AG04449 (cell line): ENCODE results near the gene IDH1.

Source experiments
- CTCF ChIA-PET: fragments of 350-600 bp; formaldehyde crosslinking; extraction: SDS; loops from one replicate; lab custom pipeline; 2021; ENCODE audit warnings: antibody characterized with exemption; lab: Yijun Ruan, JAX
- POLR2A ChIA-PET: fragments of 400-600, 350-600 bp; formaldehyde crosslinking; extraction: SDS; loops from one replicate; lab custom pipeline; 2020; ENCODE audit warnings: antibody characterized with exemption, inconsistent platforms; lab: Yijun Ruan, JAX
- DNase-seq: peaks from one replicate; pipeline ENCODE4 v3.0.0-alpha.2; 2010; ENCODE audit warnings: low read depth, low spot score
- H3K4me3 ChIP-seq: 2 replicates; pipeline ENCODE4 v1.5.1; 2011; ENCODE audit warnings: low read depth, mild to moderate bottlenecking, control low read depth, low read length
- CTCF ChIP-seq: IDR thresholded peaks from one replicate; pipeline ENCODE4 v1.5.1; 2011; ENCODE audit warnings: mild to moderate bottlenecking, moderate library complexity, low read length, control low read depth, inconsistent platforms; ENCODE audit not compliant: insufficient read depth; ENCODE audit errors: missing control alignments

Gene IDH1

GRCh38 chr2:208254871-208255556 lies at the start of gene IDH1:
TSS of gene IDH1 (minus strand) at chr2:208255071. CDS start at chr2:208251551, 3,520 bp downstream.
- POLR2A ChIA-PET: interaction anchor here (3.3 kb wide), 1 partner anchor 11 kb away, joined by 14 read pairs; the partner anchor contains the start of gene PIKFYVE
- peak; percentile 37 for DNase-seq
- peak within 1 kb of the TSS; percentile 89 for H3K4me3 ChIP-seq
- CTCF ChIA-PET: interaction anchor here (0.6 to 5.6 kb wide), 13 partner anchors 9 to 509 kb away, joined by 3 to 96 read pairs (median 4); partner anchors contain the start of gene PIKFYVE
- TF ChIP-seq CTCF: peak; percentile 56

DNA sequence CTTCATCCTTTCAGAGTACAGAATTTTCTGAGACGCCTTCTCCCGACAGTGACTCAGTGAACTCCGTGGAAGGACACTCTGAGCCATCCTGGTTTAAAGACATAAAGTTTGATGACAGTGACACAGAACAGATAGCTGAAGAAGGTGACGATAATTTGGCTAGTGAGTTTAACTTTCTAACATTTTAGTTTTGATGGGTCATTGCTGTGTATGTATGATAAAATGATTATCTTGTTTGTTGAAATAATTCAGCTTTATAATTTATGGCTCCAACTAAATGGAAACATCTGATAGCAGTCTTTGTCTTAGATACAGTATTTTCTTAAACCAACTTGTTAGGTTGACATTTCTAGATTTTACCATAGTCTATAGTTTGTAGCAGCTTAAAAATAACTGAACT lies 49.3 kb upstream of the IDH1 start:
- TF ChIP-seq CTCF: no peak
- no peak for DNase-seq
- POLR2A ChIA-PET: no interaction called here
- CTCF ChIA-PET: no interaction called here
- no peak overlapping the region for H3K4me3 ChIP-seq

DNA sequence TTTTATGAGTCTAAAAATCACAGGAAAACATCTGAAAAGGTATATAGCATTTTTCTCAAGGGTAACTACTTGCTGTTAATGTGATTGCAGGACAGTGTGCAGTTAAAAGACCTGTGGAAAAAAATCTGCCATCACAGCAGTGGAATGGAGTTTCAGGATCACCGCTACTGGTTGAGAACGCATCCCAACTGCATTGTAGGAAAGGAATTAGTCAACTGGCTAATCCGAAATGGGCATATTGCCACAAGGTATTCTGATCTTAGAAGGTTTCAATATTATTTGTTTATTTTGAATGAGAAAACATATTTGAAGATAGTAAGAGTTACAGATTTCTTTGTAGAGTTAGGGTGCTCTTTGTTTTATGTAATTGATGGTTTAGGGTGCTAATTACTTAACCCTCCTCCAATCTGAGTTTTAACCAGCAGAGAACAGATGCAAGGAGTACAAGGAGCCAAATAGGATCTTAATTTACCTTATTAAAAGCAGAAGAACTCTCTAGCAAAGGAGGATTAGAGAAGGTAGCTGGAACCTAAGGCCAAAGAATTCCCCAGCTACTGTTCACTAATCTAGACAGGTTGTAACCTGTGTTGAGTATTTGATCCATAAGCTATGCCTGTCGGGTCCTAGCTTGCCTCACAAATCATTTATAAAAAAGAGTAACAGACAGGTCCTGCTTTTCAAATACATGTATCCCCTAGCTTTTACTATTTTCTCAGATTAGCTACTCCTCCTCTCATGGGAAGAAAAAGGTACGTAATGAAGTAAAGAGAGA lies 46.2 kb upstream of the IDH1 start:
- ChIA-PET CTCF (interaction anchor here (2.4 kb wide), 1 partner anchor 47 kb away, joined by 7 read pairs; the partner anchor contains the start of gene IDH1), POLR2A (no interaction called here)
- no peak overlapping the region for H3K4me3 ChIP-seq
- no peak for TF ChIP-seq CTCF
- DNase-seq: no peak

- TF ChIP-seq CTCF: no peak
- DNase-seq: no peak
- CTCF ChIA-PET: no interaction called here
Observed at GRCh38 chr2:208297961-208298360, 43.1 kb upstream of the IDH1 start.

GRCh38 chr2:208296610-208297009 lies 41.7 kb upstream of the IDH1 start:
- ChIA-PET CTCF (no interaction called here), POLR2A (no interaction called here)
- no peak for DNase-seq
- H3K4me3 ChIP-seq: no peak overlapping the region
- TF ChIP-seq CTCF: no peak

More at GRCh38 chr2:208297961-208298360, 43.1 kb upstream of the IDH1 start:
- POLR2A ChIA-PET: no interaction called here
- no peak overlapping the region for H3K4me3 ChIP-seq

DNA sequence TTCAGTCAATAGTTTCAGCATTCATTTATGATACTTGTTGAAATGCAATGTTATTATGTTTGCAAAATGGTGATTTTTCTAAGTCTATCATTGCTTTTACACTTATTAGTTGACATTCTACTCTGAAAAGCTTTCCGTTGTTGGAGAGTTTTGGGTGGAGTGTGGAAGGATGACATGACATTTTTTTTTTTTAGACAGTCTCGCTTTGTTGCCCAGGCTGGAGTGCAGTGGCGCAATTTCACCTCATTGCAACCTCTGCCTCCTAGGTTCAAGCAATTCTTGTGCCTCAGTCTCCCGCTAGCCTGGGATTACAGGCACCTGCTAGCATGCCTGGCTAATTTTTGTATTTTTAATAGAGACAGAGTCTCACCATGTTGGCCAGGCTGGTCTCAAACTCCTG lies 41.0 kb upstream of the IDH1 start:
- POLR2A ChIA-PET: no interaction called here
- H3K4me3 ChIP-seq: no peak overlapping the region
- CTCF ChIA-PET: no interaction called here
- TF ChIP-seq CTCF: no peak
- no peak for DNase-seq
